Transverse colon (tissue), 4 donors: Measurements from ENCODE around the gene ARF5. TPM values are rescaled to one million over a fixed set of nuclear protein-coding genes. Genes with fewer than 3 reads are reported as not detected.
"Not testable (repeated sequence)": the region's sequence is repeated elsewhere in the genome, so short reads cannot be mapped to it uniquely, and the experiment has no call there.

ENCODE experiments used
- DNase-seq: peaks from one replicate; pipeline ENCODE4 v3.0.0-alpha.2; 2019
- H3K27ac ChIP-seq, 4 donors: fragments of 200-600 bp; sonication (generic); 2 replicates each; pipeline ENCODE4 v1.5.1; 2016 to 2018; ENCODE audit warnings: inconsistent platforms in 4 of 4
- H3K27me3 ChIP-seq: fragments of 200-600 bp; sonication (generic); 2 replicates; pipeline ENCODE4 v1.5.1; 2017; ENCODE audit warnings: inconsistent platforms
- H3K36me3 ChIP-seq, 4 donors: fragments of 200-600 bp; sonication (generic); 2 replicates each; pipeline ENCODE4 v1.5.1; 2017 to 2019; ENCODE audit warnings: inconsistent platforms in 4 of 4
- H3K4me1 ChIP-seq, 4 donors: fragments of 200-600 bp; sonication (generic); 2 replicates each; pipeline ENCODE4 v1.5.1; 2017 to 2020; ENCODE audit warnings: inconsistent platforms in 4 of 4
- H3K4me3 ChIP-seq, 4 donors: fragments of 200-600 bp; sonication (generic); 1 replicate in 1 of 4; 2 replicates in 3 of 4; pipeline versions ENCODE4 v1.5.1 to v1.6.1; 2017 to 2019; ENCODE audit warnings: inconsistent platforms in 4 of 4
- H3K9me3 ChIP-seq, 2 donors: fragments of 200-600 bp; sonication (generic); 2 replicates each; pipeline ENCODE4 v1.5.1; 2017 to 2019; ENCODE audit warnings: inconsistent platforms in 2 of 2
- EP300 ChIP-seq: sonication (generic); formaldehyde crosslinking; IDR thresholded peaks from one replicate; pipeline ENCODE4 v1.6.1; 2017; ENCODE audit warnings: antibody characterized with exemption, low read depth
- POLR2A ChIP-seq: fragments of 450-650 bp; IDR thresholded peaks from one replicate; pipeline ENCODE4 v1.6.1; 2016; ENCODE audit warnings: antibody characterized with exemption, mild to moderate bottlenecking, moderate library complexity
- POLR2AphosphoS5 ChIP-seq, 3 donors: sonication (generic); formaldehyde crosslinking; IDR thresholded peaks; one replicate each; pipeline ENCODE4 v1.6.1; 2016; ENCODE audit warnings: antibody characterized with exemption in 3 of 3
- WGBS, 2 donors: methylation state at CpG; one replicate each; pipeline ENCODE4 v1.1.5; 2018; ENCODE audit warnings: low coverage in 1 of 2; 5-methylcytosine and 5-hydroxymethylcytosine counted together
- in situ Hi-C, 4 donors: fragments of 200-750 bp; cut with MboI; loops; one replicate each; pipeline versions ENCODE4 v1.15.0 to v1.15.1; 2017; ENCODE audit warnings: low sequenced_read_pairs in 3 of 4, low pct_ligation_motif_present in 1 of 4, low pct_unique_long_range_greater_than_20kb in 1 of 4
- intact Hi-C: fragments of 100-400 bp; cut with DNase I; formaldehyde crosslinking; loops from one replicate; pipeline ENCODE4 v1.15.1; 2023; ENCODE audit warnings: low total_unique reads
- total RNA-seq, 4 donors: library from RNA; depleted of rRNA; stranded (reverse); fragments of >200 nt; gene quantifications; one replicate each; pipeline ENCODE4 v1.1.0, GENCODE V29; 2016
- TF ChIP-seq, protein P1 (sequence below), 5 experiments: fragments of 200-600 bp in 3 of 5; fragments of 450-650 bp in 2 of 5; sonication (generic) in 3 of 5; IDR thresholded peaks; 1 replicate in 2 of 5; 2 replicates in 3 of 5; pipeline ENCODE4 v1.5.1; 2016 to 2017; ENCODE audit warnings: antibody characterized with exemption in 5 of 5, inconsistent platforms in 3 of 5, mild to moderate bottlenecking in 2 of 5, moderate library complexity in 1 of 5

The ARF5 gene
- total RNA-seq, 4 donors from 2014 or later, result 70.1 to 379 (median 194) TPM

DNA sequence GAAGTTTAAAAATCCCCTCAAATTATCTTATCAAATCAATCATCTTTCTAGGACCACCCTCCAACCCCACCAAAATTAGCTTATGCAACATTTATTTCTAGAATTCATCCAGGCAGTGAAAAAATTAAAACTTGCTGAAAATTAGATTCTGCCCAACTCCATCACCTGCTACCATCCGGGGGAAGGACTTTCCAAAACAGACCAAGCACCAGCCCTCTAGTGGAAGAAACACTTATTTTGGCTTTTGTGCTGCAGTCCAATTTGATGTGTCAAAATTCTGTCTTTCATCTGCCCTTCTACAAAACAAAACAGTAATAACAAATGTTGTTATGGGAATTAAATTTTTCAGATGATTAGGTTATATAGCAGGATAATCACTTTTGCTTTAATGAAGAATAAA, 38.0 kb upstream of the ARF5 start:
- no peak overlapping the region for H3K4me3 ChIP-seq
- H3K4me1 ChIP-seq, result no peaks in the 10 kb centered on the region
- 69 to 71% methylated on average over 1 of the region's 1 CpG for WGBS, 2 donors
- in situ Hi-C loops (no loop called here), intact Hi-C loops (no loop called here)
- no peaks in the 10 kb centered on the region for H3K27me3 ChIP-seq
- no peak overlapping the region for H3K27ac ChIP-seq
- DNase-seq, result no peak
- TF ChIP-seq POLR2AphosphoS5 (IDR thresholded peaks at IDR 0.05) (no peak), POLR2A (no peak), EP300 (no peak)
- TF ChIP-seq, protein P1, sequence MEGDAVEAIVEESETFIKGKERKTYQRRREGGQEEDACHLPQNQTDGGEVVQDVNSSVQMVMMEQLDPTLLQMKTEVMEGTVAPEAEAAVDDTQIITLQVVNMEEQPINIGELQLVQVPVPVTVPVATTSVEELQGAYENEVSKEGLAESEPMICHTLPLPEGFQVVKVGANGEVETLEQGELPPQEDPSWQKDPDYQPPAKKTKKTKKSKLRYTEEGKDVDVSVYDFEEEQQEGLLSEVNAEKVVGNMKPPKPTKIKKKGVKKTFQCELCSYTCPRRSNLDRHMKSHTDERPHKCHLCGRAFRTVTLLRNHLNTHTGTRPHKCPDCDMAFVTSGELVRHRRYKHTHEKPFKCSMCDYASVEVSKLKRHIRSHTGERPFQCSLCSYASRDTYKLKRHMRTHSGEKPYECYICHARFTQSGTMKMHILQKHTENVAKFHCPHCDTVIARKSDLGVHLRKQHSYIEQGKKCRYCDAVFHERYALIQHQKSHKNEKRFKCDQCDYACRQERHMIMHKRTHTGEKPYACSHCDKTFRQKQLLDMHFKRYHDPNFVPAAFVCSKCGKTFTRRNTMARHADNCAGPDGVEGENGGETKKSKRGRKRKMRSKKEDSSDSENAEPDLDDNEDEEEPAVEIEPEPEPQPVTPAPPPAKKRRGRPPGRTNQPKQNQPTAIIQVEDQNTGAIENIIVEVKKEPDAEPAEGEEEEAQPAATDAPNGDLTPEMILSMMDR (IDR thresholded peaks at IDR 0.05), result no peak
- H3K36me3 ChIP-seq, result no peaks in the 10 kb centered on the region
- H3K9me3 ChIP-seq, result no peaks in the 10 kb centered on the region

DNA sequence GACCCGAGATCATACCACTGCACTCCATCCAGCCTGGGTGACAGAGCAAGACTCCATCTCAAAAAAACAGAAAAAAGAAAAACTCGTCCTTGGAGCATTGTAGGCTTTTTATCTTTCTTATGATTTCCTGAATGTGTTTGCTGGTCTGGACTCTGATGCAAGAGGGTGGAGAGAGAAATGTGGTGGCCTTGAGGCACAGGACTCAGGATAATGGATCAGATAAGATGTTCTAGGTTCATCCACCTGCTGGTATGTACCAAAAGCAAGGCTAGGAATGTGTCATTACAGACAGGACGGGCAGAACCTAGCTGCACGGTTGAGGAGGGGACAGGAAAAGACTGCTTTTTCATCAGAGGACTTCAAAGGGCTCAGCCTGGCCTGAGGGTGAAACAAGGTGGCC, 36.3 kb upstream of the ARF5 start:
- no peaks in the 10 kb centered on the region for H3K27me3 ChIP-seq
- H3K4me3 ChIP-seq, result no peak overlapping the region
- TF ChIP-seq POLR2AphosphoS5 (IDR thresholded peaks at IDR 0.05), result no peak
- H3K9me3 ChIP-seq, result no peaks in the 10 kb centered on the region
- H3K4me1 ChIP-seq, result no peaks in the 10 kb centered on the region
- intact Hi-C loops (no loop called here), in situ Hi-C loops (no loop called here)
- no peak overlapping the region for H3K27ac ChIP-seq
- no peak for DNase-seq
- no peaks in the 10 kb centered on the region for H3K36me3 ChIP-seq
- 81 to 83% methylated on average over 4 of the region's 4 CpGs for WGBS, 2 donors

DNA sequence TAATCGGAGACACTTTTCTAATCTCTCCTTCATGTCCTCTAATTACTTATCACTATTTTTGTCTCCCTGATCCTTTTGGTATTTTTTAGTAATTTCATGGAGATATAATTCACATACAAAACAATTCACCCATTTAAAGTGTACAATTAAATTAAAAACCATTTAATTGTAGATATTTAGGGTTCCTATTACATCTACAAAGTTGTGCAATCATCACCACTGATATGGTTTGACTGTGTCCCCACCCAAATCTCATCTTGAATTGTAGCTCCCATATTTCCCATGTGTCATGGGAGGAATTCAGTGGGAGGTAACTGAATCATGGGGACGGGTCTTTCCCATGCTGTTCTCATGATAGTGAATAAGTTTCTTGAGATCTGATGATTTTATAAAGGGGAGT, 31.8 kb upstream of the ARF5 start:
- Histone ChIP-seq H3K4me1 (no peaks in the 10 kb centered on the region), H3K4me3 (no peak overlapping the region), H3K36me3 (no peaks in the 10 kb centered on the region), H3K27me3 (no peaks in the 10 kb centered on the region), H3K27ac (no peak overlapping the region), H3K9me3 (no peaks in the 10 kb centered on the region)
- no peak for DNase-seq
- intact Hi-C loops, result no loop called here
- TF ChIP-seq POLR2A (no peak), EP300 (no peak), POLR2AphosphoS5 (IDR thresholded peaks at IDR 0.05) (no peak)
- TF ChIP-seq, protein P1 (IDR thresholded peaks at IDR 0.05), result no peak
- in situ Hi-C loops, result no loop called here
- 88 to 93% methylated on average over 1 to 2 of the region's 2 CpGs for WGBS, 2 donors

DNA sequence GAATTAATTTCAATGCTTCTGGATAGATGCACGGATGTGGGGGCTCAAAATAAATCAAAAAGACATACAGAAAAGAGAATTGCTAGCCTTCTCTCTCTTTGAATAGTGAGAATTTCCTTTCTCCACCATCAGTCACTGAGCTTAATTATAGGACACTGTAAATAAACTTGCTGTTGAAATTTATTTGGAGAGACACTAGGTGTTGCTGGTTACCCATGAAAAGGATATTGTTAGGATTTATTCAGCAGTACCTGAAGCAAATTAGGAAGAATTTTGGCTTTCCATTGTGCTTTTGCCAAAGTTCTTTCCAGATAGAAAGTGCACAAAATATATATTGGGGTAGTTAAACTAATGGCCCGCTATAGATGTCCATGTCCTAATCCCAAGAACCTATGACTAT, 30.4 kb upstream of the ARF5 start:
- H3K36me3 ChIP-seq, result no peaks in the 10 kb centered on the region
- no peaks in the 10 kb centered on the region for H3K9me3 ChIP-seq
- H3K4me1 ChIP-seq, result no peaks in the 10 kb centered on the region
- no peak overlapping the region for H3K27ac ChIP-seq
- intact Hi-C loops (no loop called here), in situ Hi-C loops (no loop called here)
- H3K27me3 ChIP-seq, result no peaks in the 10 kb centered on the region
- DNase-seq, result no peak
- H3K4me3 ChIP-seq, result no peak overlapping the region
- TF ChIP-seq EP300, result no peak
- TF ChIP-seq POLR2AphosphoS5 (IDR thresholded peaks at IDR 0.05), result no peak
- TF ChIP-seq, protein P1 (IDR thresholded peaks at IDR 0.05), result no peak
- no peak for TF ChIP-seq POLR2A
- WGBS, 2 donors, result 75 to 81% methylated on average over 1 to 2 of the region's 2 CpGs

DNA sequence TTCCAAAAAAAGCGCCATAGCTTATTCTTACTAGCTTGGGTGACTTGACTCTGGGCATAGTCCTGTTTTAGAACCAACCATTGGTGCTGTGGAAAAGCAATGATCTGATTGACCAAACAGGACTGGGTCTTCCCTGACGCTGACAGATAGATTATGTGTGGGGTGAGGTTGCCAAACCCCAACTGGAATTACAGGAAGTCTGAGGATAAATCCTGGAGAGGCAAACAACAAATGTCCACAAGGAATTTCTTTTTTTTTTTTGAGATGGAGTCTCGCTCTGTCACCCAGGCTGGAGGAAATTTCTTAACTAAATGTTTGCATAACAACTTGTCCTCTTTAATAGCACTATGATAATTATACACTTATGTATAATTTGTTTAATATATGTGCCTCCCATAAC, 22.0 kb upstream of the ARF5 start:
- Histone ChIP-seq H3K27ac (no peak overlapping the region), H3K9me3 (peaks cover 0 to 3% of the 10 kb centered on the region in 2 donors), H3K36me3 (no peaks in the 10 kb centered on the region), H3K27me3 (no peaks in the 10 kb centered on the region), H3K4me1 (no peaks in the 10 kb centered on the region), H3K4me3 (no peak overlapping the region)
- no peak for DNase-seq
- TF ChIP-seq POLR2AphosphoS5 (IDR thresholded peaks at IDR 0.05) (no peak), EP300 (no peak), POLR2A (no peak)
- TF ChIP-seq, protein P1 (IDR thresholded peaks at IDR 0.05), result no peak
- WGBS, 2 donors, result 76 to 80% methylated on average over 2 to 3 of the region's 3 CpGs
- in situ Hi-C loops (no loop called here), intact Hi-C loops (no loop called here)

DNA sequence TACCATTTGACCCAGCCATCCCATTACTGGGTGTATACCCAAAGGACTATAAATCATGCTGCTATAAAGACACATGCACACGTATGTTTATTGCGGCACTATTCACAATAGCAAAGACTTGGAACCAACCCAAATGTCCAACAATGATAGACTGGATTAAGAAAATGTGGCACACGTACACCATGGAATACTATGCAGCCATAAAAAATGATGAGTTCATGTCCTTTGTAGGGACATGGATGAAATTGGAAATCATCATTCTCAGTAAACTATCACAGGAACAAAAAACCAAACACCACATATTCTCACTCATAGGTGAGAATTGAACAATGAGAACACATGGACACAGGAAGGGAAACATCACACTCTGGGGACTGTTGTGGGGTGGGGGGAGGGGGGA, 20.2 kb upstream of the ARF5 start:
- H3K9me3 ChIP-seq, in situ Hi-C loops, H3K4me1 ChIP-seq, H3K4me3 ChIP-seq, H3K36me3 ChIP-seq, intact Hi-C loops, H3K27me3 ChIP-seq, H3K27ac ChIP-seq, DNase-seq: not testable (repeated sequence)
- no CpG with 5 or more reads among the region's 3 CpGs for WGBS, 2 donors
